ENCODE data around the gene APRT.
"Not testable (repeated sequence)": the region's sequence is repeated elsewhere in the genome, so short reads cannot be mapped to it uniquely, and the experiment has no call there.

Gene APRT

DNA sequence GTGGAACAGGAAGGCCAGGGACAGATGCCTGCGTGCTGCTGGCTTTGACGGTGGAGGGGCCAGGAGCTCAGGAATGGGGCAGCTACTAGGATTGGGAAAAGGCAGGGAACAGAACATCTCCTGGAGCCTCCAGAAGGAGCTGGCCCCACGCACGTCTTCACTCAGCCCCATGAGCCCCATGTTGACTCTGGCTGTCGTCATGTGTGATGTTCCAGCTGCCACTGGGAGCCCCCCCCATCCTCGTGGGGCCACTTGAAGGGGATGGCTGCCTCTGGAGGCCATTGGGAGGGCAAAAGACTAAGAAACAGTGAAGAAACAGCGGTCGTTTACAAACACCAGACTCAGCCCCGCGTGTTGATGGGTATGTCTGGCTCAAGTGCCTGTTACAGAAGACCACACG, 18.5 kb upstream of the APRT start:
- TF ChIP-seq TAF1 (IDR thresholded peaks at IDR 0.05; ENCODE audit: borderline replicate concordance, low read depth, low read length): no peak
- TF ChIP-seq POLR2AphosphoS5 (IDR thresholded peaks at IDR 0.05; ENCODE audit: low read depth, low read length): no peak
- TF ChIP-seq POLR2A (IDR thresholded peaks at IDR 0.05; ENCODE audit: low read depth, low read length): no peak
- DNase-seq (ENCODE audit: insufficient read length): no peak
- no peak for FAIRE-seq

DNA sequence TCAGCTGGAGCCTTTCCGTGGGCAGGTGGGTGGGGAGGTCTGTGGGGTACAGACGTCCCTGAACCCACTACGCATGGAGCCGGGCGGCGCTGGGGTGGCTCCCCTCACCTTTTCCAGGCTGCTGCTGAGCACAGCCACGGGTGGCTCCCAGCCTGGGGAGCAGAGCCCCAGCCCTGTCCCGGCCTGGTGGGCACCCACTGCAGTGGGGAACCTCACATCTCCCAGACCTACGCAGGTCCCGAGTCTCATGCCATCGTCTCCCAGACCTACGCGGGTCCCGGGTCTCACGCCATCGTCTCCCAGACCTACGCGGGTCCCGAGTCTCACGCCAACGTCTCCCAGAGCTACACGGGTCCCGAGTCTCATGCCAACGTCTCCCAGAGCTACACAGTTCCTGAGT, 17.0 kb upstream of the APRT start:
- TF ChIP-seq POLR2AphosphoS5 (IDR thresholded peaks at IDR 0.05; ENCODE audit: low read depth, low read length) (no peak), POLR2A (IDR thresholded peaks at IDR 0.05; ENCODE audit: low read depth, low read length) (no peak), TAF1 (IDR thresholded peaks at IDR 0.05; ENCODE audit: borderline replicate concordance, low read depth, low read length) (no peak)
- FAIRE-seq (no peak), DNase-seq (ENCODE audit: insufficient read length) (no peak)

DNA sequence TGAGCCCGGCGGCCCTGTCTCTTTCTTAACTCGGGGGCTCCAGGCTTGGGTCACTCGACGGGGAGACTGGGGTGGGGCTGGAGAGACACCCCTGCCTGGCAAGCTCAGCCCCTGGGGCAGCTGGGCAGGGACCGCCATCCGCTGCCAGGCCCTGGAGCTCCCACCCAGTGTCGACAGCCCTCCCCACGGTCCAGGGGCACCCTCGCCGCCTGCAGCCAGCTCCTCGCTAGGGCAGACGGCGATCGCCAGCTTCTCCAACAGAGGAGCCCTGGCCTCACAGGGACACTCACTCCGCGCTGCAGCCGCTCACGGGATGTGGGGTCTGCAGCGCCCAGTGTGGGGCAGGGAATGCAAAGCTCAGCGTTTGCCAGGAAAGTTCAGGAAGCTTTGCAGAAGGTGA, 16.0 kb upstream of the APRT start:
- TF ChIP-seq POLR2A (IDR thresholded peaks at IDR 0.05; ENCODE audit: low read depth, low read length) (no peak), POLR2AphosphoS5 (IDR thresholded peaks at IDR 0.05; ENCODE audit: low read depth, low read length) (no peak), TAF1 (IDR thresholded peaks at IDR 0.05; ENCODE audit: borderline replicate concordance, low read depth, low read length) (no peak)
- DNase-seq (ENCODE audit: insufficient read length): no peak
- no peak for FAIRE-seq

DNA sequence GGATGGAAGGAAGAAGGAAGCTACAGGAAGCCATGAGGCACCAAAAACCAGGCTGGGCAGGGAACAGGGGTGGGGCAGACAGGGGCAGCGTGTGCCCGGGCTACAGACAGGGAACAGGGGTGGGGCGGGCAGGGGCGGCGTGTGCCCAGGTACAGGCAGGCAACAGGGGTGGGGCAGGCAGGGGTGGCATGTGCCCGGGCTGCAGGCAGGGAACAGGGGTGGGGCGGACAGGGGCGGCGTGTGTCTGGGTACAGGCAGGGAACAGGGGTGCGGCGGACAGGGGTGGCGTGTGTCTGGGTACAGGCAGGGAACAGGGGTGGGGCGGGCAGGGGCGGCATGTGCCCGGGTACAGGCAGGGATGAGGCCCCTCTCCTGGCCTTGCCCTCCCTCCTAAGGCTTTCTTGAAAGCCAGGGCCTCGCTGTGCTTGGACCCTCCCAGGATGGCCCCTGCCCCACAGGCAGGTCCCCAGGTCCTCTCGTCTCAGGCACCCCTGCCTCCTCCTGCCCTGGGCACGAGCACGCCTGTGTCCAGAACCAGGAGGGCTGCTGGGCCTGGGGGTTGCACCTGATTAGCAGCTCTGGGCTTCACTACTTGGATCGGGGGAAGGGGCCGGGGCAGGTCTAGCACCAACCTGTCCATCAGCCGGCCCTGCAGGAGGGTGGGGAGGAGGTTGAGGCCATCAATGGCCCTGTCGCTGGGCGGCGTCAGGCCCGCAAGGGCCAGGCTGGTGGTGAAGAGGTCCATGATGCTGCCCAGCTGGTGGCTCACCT, 14.5 kb upstream of the APRT start:
- TF ChIP-seq POLR2A (IDR thresholded peaks at IDR 0.05; ENCODE audit: low read depth, low read length): no peak
- no peak for TF ChIP-seq TAF1 (IDR thresholded peaks at IDR 0.05; ENCODE audit: borderline replicate concordance, low read depth, low read length)
- TF ChIP-seq POLR2AphosphoS5 (IDR thresholded peaks at IDR 0.05; ENCODE audit: low read depth, low read length): no peak
- DNase-seq (ENCODE audit: insufficient read length) (no peak), FAIRE-seq (no peak)

DNA sequence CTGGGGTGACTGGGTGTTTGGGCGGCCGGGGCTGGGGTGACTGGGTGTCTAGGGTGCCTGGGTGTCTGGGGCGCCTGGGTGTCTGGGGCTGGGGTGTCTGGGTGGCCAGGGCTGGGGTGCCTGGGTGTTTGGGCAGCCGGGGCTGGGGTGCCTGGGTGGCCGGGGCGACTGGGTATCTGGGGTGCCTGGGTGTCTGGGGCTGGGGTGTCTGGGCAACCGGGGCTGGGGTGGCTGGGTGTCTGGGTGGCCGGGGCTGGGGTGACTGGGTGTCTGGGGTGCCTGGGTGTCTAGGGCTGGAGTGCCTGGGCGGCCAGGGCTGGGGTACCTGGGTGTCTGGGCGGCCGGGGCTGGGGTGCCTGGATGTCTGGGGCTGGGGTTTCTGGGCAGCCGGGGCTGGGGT, 13.4 kb upstream of the APRT start:
- FAIRE-seq (no peak), DNase-seq (ENCODE audit: insufficient read length) (no peak)
- no peak for TF ChIP-seq POLR2AphosphoS5 (IDR thresholded peaks at IDR 0.05; ENCODE audit: low read depth, low read length)

DNA sequence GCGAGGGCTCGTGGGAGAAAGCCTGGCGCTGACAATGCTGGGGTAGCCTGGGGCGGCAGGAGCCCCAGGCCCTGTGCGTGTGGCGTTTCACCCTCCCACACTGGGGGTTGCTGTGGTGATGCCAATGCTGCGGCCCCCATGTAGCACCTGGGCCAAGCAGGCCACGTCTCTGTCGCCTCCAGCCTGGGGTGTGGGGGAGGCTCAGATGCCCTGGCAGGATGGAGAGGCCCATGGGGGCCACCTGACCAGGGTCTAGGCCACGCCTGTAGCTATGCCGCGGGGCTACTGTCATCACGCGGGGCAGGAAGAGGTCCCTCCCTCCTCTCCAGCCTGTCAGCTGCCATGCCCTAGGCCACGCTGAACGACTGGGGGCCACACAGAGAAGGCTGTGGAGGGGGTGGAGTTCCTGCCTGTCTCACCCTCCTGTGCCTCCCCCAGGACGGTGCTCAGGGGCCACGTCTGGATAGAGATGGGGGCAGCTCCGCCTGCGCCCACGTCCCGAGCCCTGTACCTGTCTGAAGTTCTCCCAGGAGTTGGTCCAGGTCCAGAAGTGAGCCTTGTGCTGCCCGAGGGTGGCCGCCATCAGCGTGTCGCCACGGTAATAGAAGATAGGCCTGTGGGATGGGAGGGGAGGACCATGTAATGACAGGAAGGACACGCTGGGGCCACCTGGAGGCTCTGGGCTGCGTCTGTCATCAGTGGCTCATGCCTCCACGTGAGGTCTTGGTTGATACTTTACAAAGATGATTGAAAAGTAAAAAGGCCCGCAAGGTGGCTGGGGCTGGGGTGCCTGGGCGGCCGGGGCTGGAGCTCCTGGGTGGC, 12.7 kb upstream of the APRT start:
- TF ChIP-seq TAF1 (IDR thresholded peaks at IDR 0.05; ENCODE audit: borderline replicate concordance, low read depth, low read length) (no peak), POLR2AphosphoS5 (IDR thresholded peaks at IDR 0.05; ENCODE audit: low read depth, low read length) (no peak), POLR2A (IDR thresholded peaks at IDR 0.05; ENCODE audit: low read depth, low read length) (no peak)
- DNase-seq (ENCODE audit: insufficient read length): no peak
- FAIRE-seq: no peak

DNA sequence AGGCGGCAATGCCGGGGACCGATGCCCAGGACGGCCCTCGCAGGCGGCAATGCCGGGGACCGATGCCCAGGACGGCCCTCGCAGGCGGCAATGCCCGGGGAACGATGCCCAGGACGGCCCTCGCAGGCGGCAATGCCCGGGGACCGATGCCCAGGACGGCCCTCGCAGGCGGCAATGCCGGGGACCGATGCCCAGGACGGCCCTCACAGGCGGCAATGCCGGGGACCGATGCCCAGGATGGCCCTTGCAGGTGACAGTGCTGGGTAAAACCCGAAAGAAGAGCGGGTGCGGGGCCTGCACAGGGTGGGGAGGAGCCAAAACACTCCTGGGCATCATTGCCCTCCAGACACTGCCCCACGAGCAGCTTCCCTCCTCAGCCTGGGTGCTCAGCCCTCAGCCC, 11.9 kb upstream of the APRT start:
- DNase-seq (ENCODE audit: insufficient read length); FAIRE-seq: not testable (repeated sequence)

DNA sequence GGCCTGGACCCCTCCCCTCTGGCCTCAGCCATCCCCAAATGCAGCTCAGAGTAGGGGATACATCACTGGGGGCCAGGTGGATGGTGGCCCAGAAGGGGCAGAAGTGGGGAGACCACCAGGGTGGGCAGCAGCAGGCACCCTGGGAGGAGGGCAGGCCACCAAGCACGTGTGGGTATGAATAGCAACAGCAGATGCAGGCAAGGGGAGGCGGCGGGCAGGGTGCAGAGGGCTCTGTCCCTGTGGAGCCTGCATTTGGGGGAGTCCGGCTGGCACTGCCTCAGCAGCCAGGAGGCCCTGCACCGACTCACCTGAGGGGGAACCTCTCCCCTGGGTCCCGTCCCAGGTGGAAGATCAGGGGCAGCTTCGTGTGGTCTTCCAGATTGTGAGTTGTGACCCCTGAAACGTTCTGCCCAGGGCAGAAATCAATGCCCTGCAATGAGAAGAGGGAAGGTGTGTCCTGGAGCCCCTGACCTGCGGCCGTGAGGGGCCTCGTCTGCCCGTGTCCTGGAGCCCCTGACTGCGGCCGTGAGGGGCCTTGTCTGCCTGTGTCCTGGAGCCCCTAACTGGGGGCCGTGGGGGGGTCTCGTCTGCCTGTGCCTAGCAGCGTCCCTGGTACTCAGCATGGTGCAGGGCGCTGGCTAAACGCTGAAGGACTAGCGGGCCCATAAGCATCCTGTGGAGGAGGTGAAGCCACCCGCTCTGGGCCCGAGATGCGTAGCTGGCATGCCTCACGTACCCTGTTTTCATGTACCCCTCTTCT, 10.7 kb upstream of the APRT start:
- TF ChIP-seq POLR2AphosphoS5 (IDR thresholded peaks at IDR 0.05; ENCODE audit: low read depth, low read length) (no peak), POLR2A (IDR thresholded peaks at IDR 0.05; ENCODE audit: low read depth, low read length) (no peak), TAF1 (IDR thresholded peaks at IDR 0.05; ENCODE audit: borderline replicate concordance, low read depth, low read length) (no peak)
- no peak for DNase-seq (ENCODE audit: insufficient read length)
- no peak for FAIRE-seq

DNA sequence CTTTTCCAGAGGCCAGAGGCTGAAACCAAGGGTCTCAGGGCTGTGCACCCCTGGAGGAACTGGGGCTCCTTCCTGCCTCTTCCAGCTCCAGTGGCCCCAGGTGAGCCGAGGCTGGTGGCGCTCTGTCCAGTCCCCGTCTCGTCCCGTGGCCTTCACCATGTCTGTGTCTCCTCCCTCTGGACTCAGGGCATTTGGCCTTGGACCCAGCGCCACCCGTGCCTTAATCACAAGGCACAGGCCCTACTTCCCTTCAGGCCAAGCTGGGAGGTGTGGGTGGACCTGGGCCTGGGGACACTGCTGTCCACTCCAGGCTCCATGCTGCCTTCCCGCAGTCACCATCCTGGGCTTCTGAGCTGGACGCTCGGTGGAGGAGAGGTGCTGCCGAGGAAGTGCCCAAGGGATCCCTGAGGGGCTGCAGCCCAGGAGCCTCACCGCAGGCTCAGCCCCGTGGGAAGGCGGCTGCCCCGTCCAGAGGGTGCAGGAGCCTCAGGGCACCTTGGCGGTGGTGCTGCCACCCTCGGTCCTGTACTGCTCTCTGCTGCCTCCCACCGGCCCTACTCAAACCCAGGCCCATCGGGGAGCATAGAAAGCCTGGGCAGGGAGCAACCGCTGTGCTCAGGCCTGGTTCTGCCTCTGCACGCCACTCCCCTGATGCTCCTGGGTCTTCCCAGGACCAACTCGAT, 9.6 kb upstream of the APRT start:
- FAIRE-seq (no peak), DNase-seq (ENCODE audit: insufficient read length) (no peak)
- no peak for TF ChIP-seq TAF1 (IDR thresholded peaks at IDR 0.05; ENCODE audit: borderline replicate concordance, low read depth, low read length)
- TF ChIP-seq POLR2AphosphoS5 (IDR thresholded peaks at IDR 0.05; ENCODE audit: low read depth, low read length): no peak
- no peak for TF ChIP-seq POLR2A (IDR thresholded peaks at IDR 0.05; ENCODE audit: low read depth, low read length)

DNA sequence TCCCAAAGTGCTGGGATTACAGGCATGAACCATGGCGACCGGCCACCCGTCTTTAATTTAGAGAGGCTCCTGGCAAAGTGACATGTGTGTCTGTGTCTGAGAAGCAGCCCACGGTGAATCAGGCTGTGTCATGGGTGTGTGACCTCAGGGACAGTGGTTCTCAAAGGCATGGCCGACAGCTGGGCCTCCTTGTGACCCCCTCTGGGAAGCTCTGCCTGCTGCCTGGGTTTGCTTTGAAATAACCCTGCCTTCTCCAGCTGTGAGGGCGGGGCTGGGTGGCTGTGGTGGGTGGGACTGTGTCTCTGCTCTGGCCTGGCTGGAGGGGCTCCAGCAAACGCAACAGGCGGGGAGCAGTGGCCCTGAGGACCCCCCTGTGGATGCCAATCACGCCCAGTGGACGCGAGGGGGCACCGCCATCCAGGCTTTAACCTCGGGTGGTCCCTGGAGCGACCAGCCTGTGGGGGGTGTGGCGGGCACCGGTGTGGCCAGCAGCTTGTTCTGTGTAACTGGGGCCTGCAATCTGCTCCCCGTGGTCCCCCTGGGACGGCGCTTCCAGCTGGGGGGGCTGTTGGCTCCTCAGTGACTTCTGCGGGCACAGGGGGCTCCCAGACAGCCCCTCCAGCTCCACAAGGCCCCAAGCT, 8.8 kb upstream of the APRT start:
- DNase-seq (ENCODE audit: insufficient read length) (no peak), FAIRE-seq (no peak)
- TF ChIP-seq TAF1 (IDR thresholded peaks at IDR 0.05; ENCODE audit: borderline replicate concordance, low read depth, low read length): no peak
- TF ChIP-seq POLR2AphosphoS5 (IDR thresholded peaks at IDR 0.05; ENCODE audit: low read depth, low read length): no peak
- no peak for TF ChIP-seq POLR2A (IDR thresholded peaks at IDR 0.05; ENCODE audit: low read depth, low read length)

DNA sequence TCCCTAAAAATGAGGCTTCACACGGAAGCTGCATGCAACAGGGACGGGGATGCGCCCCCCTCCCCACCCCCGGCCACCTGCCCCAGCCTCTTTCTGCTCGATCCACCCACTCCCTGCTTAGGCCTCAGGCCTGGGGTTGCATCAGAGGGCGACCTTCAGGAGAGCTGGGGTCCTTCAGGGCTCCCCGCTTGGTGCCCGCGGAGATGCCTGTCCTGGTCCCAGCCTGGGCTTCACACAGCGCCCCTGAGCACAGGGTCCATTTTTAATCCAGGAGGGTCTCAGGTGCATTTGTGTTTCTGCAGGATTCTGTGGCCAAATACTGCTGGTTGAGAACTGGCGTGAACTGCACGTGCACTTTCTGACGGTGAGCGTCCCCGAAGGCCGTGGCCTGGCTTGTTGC, 7.4 kb upstream of the APRT start:
- TF ChIP-seq TAF1 (IDR thresholded peaks at IDR 0.05; ENCODE audit: borderline replicate concordance, low read depth, low read length) (no peak), POLR2AphosphoS5 (IDR thresholded peaks at IDR 0.05; ENCODE audit: low read depth, low read length) (no peak), POLR2A (IDR thresholded peaks at IDR 0.05; ENCODE audit: low read depth, low read length) (no peak)
- DNase-seq (ENCODE audit: insufficient read length) (no peak), FAIRE-seq (no peak)
